Gastroesophageal sphincter (tissue), 3 donors: Measurements from ENCODE around the gene ADAMTS2.

Source experiments
- EP300 ChIP-seq: sonication (generic); formaldehyde crosslinking; IDR thresholded peaks from one replicate; pipeline ENCODE4 v1.6.1; 2017; ENCODE audit warnings: antibody characterized with exemption, mild to moderate bottlenecking
- POLR2A ChIP-seq, 2 donors: fragments of 450-650 bp; IDR thresholded peaks; one replicate each; pipeline ENCODE4 v1.6.1; 2017; ENCODE audit warnings: antibody characterized with exemption in 2 of 2, mild to moderate bottlenecking in 2 of 2, moderate library complexity in 1 of 2
- POLR2AphosphoS5 ChIP-seq: sonication (generic); formaldehyde crosslinking; IDR thresholded peaks from one replicate; pipeline ENCODE4 v1.6.1; 2017; ENCODE audit warnings: antibody characterized with exemption
- TF ChIP-seq, protein P1 (sequence below), 4 experiments: fragments of 200-600 bp in 2 of 4; fragments of 450-650 bp in 2 of 4; sonication (generic) in 1 of 4; IDR thresholded peaks; one replicate each; pipeline ENCODE4 v1.5.1; 2017 to 2019; ENCODE audit warnings: antibody characterized with exemption in 4 of 4, mild to moderate bottlenecking in 2 of 4, moderate library complexity in 2 of 4

DNA sequence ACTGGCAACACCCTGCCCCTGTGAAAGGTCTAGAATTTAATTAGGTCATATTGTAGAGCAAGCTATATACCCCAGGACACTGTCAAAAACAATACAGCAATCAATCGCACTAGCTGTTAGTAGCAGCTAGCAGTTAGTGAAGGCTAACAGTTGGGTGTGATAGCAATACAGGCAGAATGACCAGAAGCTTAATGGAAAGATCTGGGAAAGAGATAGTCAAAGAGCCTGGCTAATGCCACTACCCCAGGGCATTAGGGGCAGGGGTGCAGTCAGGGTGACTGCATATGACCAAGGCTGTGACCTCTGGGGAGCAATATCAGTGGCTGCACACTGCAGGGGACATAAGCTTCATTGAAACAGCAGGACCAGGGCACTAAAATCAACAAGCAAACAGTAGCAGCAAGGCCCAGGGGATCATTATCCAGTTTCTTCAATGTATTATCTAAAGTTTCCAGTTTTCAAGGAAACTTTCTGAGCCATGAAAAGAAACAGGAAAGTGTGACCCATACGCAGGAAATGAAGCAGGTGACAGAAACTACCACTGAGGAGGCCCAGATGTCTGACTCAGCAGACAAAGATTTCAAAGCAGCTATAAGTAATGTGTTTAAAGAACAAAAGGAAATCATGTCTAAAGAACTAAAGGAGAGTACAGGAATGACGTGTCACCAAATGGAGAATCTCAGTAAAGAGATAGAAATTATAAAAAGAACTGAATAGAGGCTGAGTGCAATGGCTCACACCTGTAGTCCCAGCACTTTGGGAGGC, 202.6 kb downstream of the ADAMTS2 start:
- TF ChIP-seq, protein P1, sequence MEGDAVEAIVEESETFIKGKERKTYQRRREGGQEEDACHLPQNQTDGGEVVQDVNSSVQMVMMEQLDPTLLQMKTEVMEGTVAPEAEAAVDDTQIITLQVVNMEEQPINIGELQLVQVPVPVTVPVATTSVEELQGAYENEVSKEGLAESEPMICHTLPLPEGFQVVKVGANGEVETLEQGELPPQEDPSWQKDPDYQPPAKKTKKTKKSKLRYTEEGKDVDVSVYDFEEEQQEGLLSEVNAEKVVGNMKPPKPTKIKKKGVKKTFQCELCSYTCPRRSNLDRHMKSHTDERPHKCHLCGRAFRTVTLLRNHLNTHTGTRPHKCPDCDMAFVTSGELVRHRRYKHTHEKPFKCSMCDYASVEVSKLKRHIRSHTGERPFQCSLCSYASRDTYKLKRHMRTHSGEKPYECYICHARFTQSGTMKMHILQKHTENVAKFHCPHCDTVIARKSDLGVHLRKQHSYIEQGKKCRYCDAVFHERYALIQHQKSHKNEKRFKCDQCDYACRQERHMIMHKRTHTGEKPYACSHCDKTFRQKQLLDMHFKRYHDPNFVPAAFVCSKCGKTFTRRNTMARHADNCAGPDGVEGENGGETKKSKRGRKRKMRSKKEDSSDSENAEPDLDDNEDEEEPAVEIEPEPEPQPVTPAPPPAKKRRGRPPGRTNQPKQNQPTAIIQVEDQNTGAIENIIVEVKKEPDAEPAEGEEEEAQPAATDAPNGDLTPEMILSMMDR (IDR thresholded peaks at IDR 0.05): no peak
- TF ChIP-seq EP300 (no peak), POLR2AphosphoS5 (no peak), POLR2A (IDR thresholded peaks at IDR 0.05) (no peak)
